ENCODE measurements around the gene POU3F3. TPM values are rescaled to one million over a fixed set of nuclear protein-coding genes. Genes with fewer than 3 reads are reported as not detected.

The POU3F3 gene
- total RNA-seq, 1 experiment from 2014 or later: not detected

DNA sequence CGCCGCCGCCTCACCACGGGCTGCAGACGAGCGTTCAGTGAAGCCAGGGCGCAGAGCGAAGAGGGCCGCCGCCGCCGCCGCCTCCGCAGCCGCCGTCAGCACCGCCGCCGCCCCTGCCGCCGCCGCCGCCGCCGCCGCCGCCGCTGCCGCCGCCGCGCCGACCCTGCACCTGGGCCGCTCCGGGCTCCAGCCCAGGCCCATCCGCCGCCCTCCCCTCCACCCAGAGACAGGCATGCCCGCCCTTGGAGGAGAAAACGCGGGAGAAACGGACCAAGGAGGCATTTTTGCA lies 3.0 kb downstream of the POU3F3 start:
- Histone ChIP-seq H3K27me3 (ENCODE audit: insufficient read depth, low read length) (no peaks in the 10 kb centered on the region), H3K4me2 (ENCODE audit: low read length) (no peak overlapping the region), H2AFZ (ENCODE audit: low read depth, low read length, poor library complexity, severe bottlenecking) (no peak overlapping the region), H3K4me1 (ENCODE audit: control insufficient read depth in 1 of 2, insufficient read depth in 2 of 2, low read length in 2 of 2) (no peaks in the 10 kb centered on the region), H4K20me1 (ENCODE audit: insufficient read depth) (no peaks in the 10 kb centered on the region; the same call in 1 of the 2 replicates), H3K9me3 (ENCODE audit: control insufficient read depth in 1 of 2, insufficient read depth in 1 of 2, low read depth in 1 of 2, low read length in 2 of 2) (no peaks in the 10 kb centered on the region), H3K27ac (ENCODE audit: low read depth, low read length) (no peak overlapping the region), H3K36me3 (ENCODE audit: control insufficient read depth in 1 of 2, insufficient read depth in 2 of 2, low read length in 2 of 2) (no peaks in the 10 kb centered on the region), H3K4me3 (replicated peaks in 1 of 2; ENCODE audit: low read depth in 1 of 2, low read length in 2 of 2) (no peak overlapping the region), H3K9ac (ENCODE audit: low read length) (no peak overlapping the region), H3K9me2 (ENCODE audit: insufficient read depth) (no peaks in the 10 kb centered on the region), H3K79me2 (ENCODE audit: insufficient read depth, low read length) (no peaks in the 10 kb centered on the region)
- no TSS peak for BruUV-seq (replicated peaks)
- ATAC-seq (no peak), DNase-seq (ENCODE audit: low read depth, low spot score) (no peak)
- intact Hi-C loops (cut with micrococcal nuclease): no loop called here
- ChIA-PET RAD21 (ENCODE audit: low non-redundant PET in 1 of 2, low total read pairs in 2 of 2, uncharacterized antibody in 2 of 2, unreplicated experiment in 2 of 2) (no interaction called here), CTCF (no interaction called here), POLR2A (no interaction called here)
- TF ChIP-seq, protein P1, sequence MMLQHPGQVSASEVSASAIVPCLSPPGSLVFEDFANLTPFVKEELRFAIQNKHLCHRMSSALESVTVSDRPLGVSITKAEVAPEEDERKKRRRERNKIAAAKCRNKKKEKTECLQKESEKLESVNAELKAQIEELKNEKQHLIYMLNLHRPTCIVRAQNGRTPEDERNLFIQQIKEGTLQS (IDR thresholded peaks at IDR 0.05): no peak
- TF ChIP-seq POLR2A (IDR thresholded peaks at IDR 0.05; ENCODE audit: borderline replicate concordance, extremely low read depth, insufficient read depth, insufficient read length) (no peak), CBX3 (IDR thresholded peaks at IDR 0.05; ENCODE audit: low read depth) (no peak), EZH2 (IDR thresholded peaks at IDR 0.05) (no peak), ELF1 (IDR thresholded peaks at IDR 0.05; ENCODE audit: borderline replicate concordance, low read depth) (no peak), ZNF274 (IDR thresholded peaks at IDR 0.05; ENCODE audit: low read depth, low read length) (no peak), SRF (IDR thresholded peaks at IDR 0.05; ENCODE audit: low read depth) (no peak), TCF7L2 (IDR thresholded peaks at IDR 0.05; ENCODE audit: borderline replicate concordance, extremely low read depth, insufficient read depth, insufficient read length) (no peak), POLR2AphosphoS5 (IDR thresholded peaks at IDR 0.05; ENCODE audit: low read depth, low read length) (no peak)
- TF ChIP-seq, protein P2, sequence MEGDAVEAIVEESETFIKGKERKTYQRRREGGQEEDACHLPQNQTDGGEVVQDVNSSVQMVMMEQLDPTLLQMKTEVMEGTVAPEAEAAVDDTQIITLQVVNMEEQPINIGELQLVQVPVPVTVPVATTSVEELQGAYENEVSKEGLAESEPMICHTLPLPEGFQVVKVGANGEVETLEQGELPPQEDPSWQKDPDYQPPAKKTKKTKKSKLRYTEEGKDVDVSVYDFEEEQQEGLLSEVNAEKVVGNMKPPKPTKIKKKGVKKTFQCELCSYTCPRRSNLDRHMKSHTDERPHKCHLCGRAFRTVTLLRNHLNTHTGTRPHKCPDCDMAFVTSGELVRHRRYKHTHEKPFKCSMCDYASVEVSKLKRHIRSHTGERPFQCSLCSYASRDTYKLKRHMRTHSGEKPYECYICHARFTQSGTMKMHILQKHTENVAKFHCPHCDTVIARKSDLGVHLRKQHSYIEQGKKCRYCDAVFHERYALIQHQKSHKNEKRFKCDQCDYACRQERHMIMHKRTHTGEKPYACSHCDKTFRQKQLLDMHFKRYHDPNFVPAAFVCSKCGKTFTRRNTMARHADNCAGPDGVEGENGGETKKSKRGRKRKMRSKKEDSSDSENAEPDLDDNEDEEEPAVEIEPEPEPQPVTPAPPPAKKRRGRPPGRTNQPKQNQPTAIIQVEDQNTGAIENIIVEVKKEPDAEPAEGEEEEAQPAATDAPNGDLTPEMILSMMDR (IDR thresholded peaks at IDR 0.05 in 2 of 3, conservative IDR thresholded peaks at IDR 0.05 in 1 of 3; ENCODE audit: borderline replicate concordance in 1 of 3, insufficient read depth in 1 of 3, low read depth in 2 of 3, low read length in 2 of 3): no peak
- TF ChIP-seq, protein P3, sequence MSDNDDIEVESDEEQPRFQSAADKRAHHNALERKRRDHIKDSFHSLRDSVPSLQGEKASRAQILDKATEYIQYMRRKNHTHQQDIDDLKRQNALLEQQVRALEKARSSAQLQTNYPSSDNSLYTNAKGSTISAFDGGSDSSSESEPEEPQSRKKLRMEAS (IDR thresholded peaks at IDR 0.05): no peak

Measured in HCT116 (cell line).